Measurements from ENCODE around the gene PHACTR3. TPM values are rescaled to one million over a fixed set of nuclear protein-coding genes. Genes with fewer than 3 reads are reported as not detected.

PHACTR3 gene
- total and polyA plus RNA-seq, 2 experiments from 2014 or later = 0.45 to 0.61 TPM

DNA sequence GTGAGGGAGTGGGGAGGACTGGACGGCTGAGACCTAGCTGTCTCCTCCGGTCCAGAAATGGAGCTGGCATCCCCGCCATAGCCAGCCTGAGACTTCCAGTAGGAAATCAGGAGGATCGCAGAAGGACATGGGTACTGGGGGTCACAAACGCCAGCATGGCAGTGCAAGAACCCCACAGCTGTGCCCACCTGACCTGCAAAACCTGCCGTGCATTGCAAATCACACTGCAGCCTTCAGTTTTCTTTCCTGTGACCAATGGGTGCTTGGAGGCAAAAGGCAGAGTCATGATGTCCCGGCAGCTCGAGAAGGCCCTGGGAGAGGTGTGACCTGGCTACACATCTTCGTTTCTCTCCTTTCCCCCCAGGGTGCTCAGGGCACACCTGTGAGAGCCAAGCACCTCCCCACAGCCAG lies 23.3 kb upstream of the PHACTR3 start:
- Histone ChIP-seq H3K9me2 (ENCODE audit: insufficient read depth) (no peaks in the 10 kb centered on the region), H3K4me2 (no peak overlapping the region), H3K4me3 (no peak overlapping the region), H3K36me3 (ENCODE audit: insufficient read depth) (no peaks in the 10 kb centered on the region), H4K20me1 (replicated peaks; ENCODE audit: insufficient read depth) (no peaks in the 10 kb centered on the region), H3F3A (replicated peaks; ENCODE audit: low read depth) (no peaks in the 10 kb centered on the region), H3K27me3 (ENCODE audit: insufficient read depth) (peaks cover 51% of the 10 kb centered on the region), H3K27ac (ENCODE audit: low read depth) (no peak overlapping the region), H3K79me2 (replicated peaks; ENCODE audit: insufficient read depth) (no peaks in the 10 kb centered on the region), H3K4me1 (ENCODE audit: insufficient read depth) (no peaks in the 10 kb centered on the region; the same call in 1 of the 2 replicates), H2AFZ (no peak overlapping the region)
- ATAC-seq (no peak), DNase-seq (ENCODE audit: low spot score) (no peak)
- Mint-ChIP-seq H3K4me1 (peaks cover 7% of the 10 kb centered on the region; the same call in 2 of the 3 replicates), H3K27me3 (ENCODE audit: insufficient read depth, low read depth, poor library complexity) (peaks cover 37% of the 10 kb centered on the region), H3K36me3 (ENCODE audit: low read depth) (no peaks in the 10 kb centered on the region), H3K27ac (no peak overlapping the region), H3K4me3 (no peak overlapping the region), H3K9me3 (no peaks in the 10 kb centered on the region)
- TF ChIP-seq EZH2 (IDR thresholded peaks at IDR 0.05; ENCODE audit: low read depth, unreplicated experiment) = no peak

DNA sequence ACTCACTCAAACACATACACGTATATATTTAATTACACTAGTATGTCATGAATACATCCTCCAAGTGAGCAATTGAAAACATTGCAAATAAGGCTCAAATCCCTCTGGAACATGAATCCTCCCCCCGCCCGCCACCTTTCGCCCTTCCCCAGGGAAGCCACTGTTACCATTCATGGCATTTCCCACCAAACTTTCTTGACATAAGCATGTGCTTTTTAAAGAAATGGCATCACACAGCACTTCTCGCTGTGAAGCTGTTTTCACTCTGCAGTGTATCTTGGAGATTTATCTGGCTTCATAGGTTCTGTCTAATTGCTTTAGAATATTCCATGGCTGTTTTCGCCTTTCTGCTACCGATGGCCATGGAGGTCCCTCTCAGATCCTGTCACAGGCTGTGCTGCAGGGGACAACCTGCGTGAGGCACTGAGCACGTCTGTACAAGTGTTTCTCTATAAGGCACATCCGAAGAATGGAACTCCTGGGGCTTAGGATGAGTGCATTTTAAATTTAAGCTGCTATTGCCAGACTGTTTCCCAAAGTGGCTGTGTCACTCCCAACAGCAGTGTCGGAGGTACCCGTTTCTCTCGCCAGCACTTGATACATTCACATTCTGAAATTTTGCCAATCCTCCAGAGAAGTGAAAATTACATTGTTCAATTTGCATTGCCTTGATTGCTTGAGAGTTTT lies 22.2 kb upstream of the PHACTR3 start:
- no peaks in the 10 kb centered on the region for H3K9me3 Mint-ChIP-seq
- H3K27ac ChIP-seq (ENCODE audit: low read depth) = no peak overlapping the region
- no peaks in the 10 kb centered on the region for H3K36me3 Mint-ChIP-seq (ENCODE audit: low read depth)
- peaks cover 26% of the 10 kb centered on the region for H3K27me3 Mint-ChIP-seq (ENCODE audit: insufficient read depth, low read depth, poor library complexity)
- no peak overlapping the region for H3K4me2 ChIP-seq
- H3K27me3 ChIP-seq (ENCODE audit: insufficient read depth) = peaks cover 40% of the 10 kb centered on the region
- no peaks in the 10 kb centered on the region for H3K36me3 ChIP-seq (ENCODE audit: insufficient read depth)
- H3K4me1 ChIP-seq (ENCODE audit: insufficient read depth) = no peaks in the 10 kb centered on the region
- H3F3A ChIP-seq (replicated peaks; ENCODE audit: low read depth) = no peaks in the 10 kb centered on the region
- no peak overlapping the region for H2AFZ ChIP-seq
- TF ChIP-seq, protein P1, sequence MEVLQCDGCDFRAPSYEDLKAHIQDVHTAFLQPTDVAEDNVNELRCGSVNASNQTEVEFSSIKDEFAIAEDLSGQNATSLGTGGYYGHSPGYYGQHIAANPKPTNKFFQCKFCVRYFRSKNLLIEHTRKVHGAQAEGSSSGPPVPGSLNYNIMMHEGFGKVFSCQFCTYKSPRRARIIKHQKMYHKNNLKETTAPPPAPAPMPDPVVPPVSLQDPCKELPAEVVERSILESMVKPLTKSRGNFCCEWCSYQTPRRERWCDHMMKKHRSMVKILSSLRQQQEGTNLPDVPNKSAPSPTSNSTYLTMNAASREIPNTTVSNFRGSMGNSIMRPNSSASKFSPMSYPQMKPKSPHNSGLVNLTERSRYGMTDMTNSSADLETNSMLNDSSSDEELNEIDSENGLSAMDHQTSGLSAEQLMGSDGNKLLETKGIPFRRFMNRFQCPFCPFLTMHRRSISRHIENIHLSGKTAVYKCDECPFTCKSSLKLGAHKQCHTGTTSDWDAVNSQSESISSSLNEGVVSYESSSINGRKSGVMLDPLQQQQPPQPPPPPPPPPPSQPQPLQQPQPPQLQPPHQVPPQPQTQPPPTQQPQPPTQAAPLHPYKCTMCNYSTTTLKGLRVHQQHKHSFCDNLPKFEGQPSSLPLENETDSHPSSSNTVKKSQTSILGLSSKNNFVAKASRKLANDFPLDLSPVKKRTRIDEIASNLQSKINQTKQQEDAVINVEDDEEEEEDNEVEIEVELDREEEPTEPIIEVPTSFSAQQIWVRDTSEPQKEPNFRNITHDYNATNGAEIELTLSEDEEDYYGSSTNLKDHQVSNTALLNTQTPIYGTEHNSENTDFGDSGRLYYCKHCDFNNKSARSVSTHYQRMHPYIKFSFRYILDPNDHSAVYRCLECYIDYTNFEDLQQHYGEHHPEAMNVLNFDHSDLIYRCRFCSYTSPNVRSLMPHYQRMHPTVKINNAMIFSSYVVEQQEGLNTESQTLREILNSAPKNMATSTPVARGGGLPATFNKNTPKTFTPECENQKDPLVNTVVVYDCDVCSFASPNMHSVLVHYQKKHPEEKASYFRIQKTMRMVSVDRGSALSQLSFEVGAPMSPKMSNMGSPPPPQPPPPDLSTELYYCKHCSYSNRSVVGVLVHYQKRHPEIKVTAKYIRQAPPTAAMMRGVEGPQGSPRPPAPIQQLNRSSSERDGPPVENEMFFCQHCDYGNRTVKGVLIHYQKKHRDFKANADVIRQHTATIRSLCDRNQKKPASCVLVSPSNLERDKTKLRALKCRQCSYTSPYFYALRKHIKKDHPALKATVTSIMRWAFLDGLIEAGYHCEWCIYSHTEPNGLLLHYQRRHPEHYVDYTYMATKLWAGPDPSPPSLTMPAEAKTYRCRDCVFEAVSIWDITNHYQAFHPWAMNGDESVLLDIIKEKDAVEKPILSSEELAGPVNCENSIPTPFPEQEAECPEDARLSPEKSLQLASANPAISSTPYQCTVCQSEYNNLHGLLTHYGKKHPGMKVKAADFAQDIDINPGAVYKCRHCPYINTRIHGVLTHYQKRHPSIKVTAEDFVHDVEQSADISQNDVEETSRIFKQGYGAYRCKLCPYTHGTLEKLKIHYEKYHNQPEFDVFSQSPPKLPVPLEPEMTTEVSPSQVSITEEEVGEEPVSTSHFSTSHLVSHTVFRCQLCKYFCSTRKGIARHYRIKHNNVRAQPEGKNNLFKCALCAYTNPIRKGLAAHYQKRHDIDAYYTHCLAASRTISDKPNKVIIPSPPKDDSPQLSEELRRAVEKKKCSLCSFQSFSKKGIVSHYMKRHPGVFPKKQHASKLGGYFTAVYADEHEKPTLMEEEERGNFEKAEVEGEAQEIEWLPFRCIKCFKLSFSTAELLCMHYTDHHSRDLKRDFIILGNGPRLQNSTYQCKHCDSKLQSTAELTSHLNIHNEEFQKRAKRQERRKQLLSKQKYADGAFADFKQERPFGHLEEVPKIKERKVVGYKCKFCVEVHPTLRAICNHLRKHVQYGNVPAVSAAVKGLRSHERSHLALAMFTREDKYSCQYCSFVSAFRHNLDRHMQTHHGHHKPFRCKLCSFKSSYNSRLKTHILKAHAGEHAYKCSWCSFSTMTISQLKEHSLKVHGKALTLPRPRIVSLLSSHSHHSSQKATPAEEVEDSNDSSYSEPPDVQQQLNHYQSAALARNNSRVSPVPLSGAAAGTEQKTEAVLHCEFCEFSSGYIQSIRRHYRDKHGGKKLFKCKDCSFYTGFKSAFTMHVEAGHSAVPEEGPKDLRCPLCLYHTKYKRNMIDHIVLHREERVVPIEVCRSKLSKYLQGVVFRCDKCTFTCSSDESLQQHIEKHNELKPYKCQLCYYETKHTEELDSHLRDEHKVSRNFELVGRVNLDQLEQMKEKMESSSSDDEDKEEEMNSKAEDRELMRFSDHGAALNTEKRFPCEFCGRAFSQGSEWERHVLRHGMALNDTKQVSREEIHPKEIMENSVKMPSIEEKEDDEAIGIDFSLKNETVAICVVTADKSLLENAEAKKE (CRISPR knock-in tag; IDR thresholded peaks at IDR 0.05) = no peak
- TF ChIP-seq EZH2phosphoT487 (IDR thresholded peaks at IDR 0.05; ENCODE audit: unreplicated experiment) = no peak
- TF ChIP-seq EZH2 (IDR thresholded peaks at IDR 0.05; ENCODE audit: low read depth, unreplicated experiment) = no peak
- TF ChIP-seq STAT1 (IDR thresholded peaks at IDR 0.05; ENCODE audit: unreplicated experiment) = no peak
- no peak for TF ChIP-seq ZNF331 (CRISPR knock-in tag; IDR thresholded peaks at IDR 0.05; ENCODE audit: low read depth)
- TF ChIP-seq, protein P2, sequence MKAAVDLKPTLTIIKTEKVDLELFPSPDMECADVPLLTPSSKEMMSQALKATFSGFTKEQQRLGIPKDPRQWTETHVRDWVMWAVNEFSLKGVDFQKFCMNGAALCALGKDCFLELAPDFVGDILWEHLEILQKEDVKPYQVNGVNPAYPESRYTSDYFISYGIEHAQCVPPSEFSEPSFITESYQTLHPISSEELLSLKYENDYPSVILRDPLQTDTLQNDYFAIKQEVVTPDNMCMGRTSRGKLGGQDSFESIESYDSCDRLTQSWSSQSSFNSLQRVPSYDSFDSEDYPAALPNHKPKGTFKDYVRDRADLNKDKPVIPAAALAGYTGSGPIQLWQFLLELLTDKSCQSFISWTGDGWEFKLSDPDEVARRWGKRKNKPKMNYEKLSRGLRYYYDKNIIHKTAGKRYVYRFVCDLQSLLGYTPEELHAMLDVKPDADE (IDR thresholded peaks at IDR 0.05) = no peak
- no peak for TF ChIP-seq ZNF114 (CRISPR knock-in tag; IDR thresholded peaks at IDR 0.05)
- no peak overlapping the region for H3K4me3 ChIP-seq
- no peak overlapping the region for H3K27ac Mint-ChIP-seq
- no peaks in the 10 kb centered on the region for H4K20me1 ChIP-seq (replicated peaks; ENCODE audit: insufficient read depth)
- H3K4me3 Mint-ChIP-seq = no peak overlapping the region
- H3K4me1 Mint-ChIP-seq = no peaks in the 10 kb centered on the region; the same call in 2 of the 3 replicates
- DNase-seq (ENCODE audit: low spot score) = no peak
- no peak for ATAC-seq
- no peaks in the 10 kb centered on the region for H3K79me2 ChIP-seq (replicated peaks; ENCODE audit: insufficient read depth)
- H3K9me2 ChIP-seq (ENCODE audit: insufficient read depth) = no peaks in the 10 kb centered on the region
